SK-N-SH (cell line): ENCODE data around the gene JCHAIN. TPM values are rescaled to one million over a fixed set of nuclear protein-coding genes. Genes with fewer than 3 reads are reported as not detected.
A peak's percentile ranks its signal among the peaks of the same experiment; 100 is the strongest.
"Not testable (repeated sequence)": the region's sequence is repeated elsewhere in the genome, so short reads cannot be mapped to it uniquely, and the experiment has no call there.

Experiments used
- CTCF ChIA-PET: fragments of 300-600, 350-600 bp; formaldehyde crosslinking; extraction: SDS; loops from one replicate; lab custom pipeline; 2021; lab: Yijun Ruan, JAX
- POLR2A ChIA-PET: fragments of 350-600 bp; sonication (Branson Sonifier 250); formaldehyde crosslinking; extraction: SDS; loops from one replicate; lab custom pipeline; 2020; ENCODE audit warnings: antibody characterized with exemption, inconsistent platforms; lab: Yijun Ruan, JAX
- DNase-seq: peaks from one replicate; pipeline ENCODE4 v3.0.0; 2012
- H2AFZ ChIP-seq: fragments of 200-600 bp; sonication (generic); 2 replicates; pipeline ENCODE4 v1.8.1; 2016; ENCODE audit warnings: antibody characterized with exemption, mild to moderate bottlenecking, low read depth
- H3F3A ChIP-seq: fragments of 200-600 bp; sonication (generic); replicated peaks from 2 replicates; pipeline ENCODE3; 2016; ENCODE audit warnings: antibody characterized with exemption, mild to moderate bottlenecking; ENCODE audit not compliant: insufficient read depth
- H3K27ac ChIP-seq, 2 experiments: fragments of 200-500 bp in 1 of 2; fragments of 200-600 bp in 1 of 2; sonication (Bioruptor generic) in 1 of 2; sonication (generic), shearing (Covaris generic) in 1 of 2; 2 replicates each; pipeline versions ENCODE4 v1.5.1 to v1.6.1; 2014 to 2016; ENCODE audit warnings: low read depth in 2 of 2, inconsistent platforms in 1 of 2, low read length in 1 of 2, mild to moderate bottlenecking in 1 of 2, mixed read lengths in 1 of 2
- H3K27me3 ChIP-seq: fragments of 200-600 bp; sonication (generic), shearing (Covaris generic); 2 replicates; pipeline ENCODE4 v1.6.1; 2016; ENCODE audit warnings: mixed run types; ENCODE audit not compliant: insufficient read depth
- H3K36me3 ChIP-seq, 2 experiments: fragments of 200-500 bp in 1 of 2; fragments of 200-600 bp in 1 of 2; sonication (Bioruptor generic) in 1 of 2; sonication (generic) in 1 of 2; replicated peaks in 1 of 2; 2 replicates each; pipeline versions ENCODE3 to v1.5.1; 2014 to 2016; ENCODE audit warnings: low read length in 1 of 2, mild to moderate bottlenecking in 1 of 2; ENCODE audit not compliant: insufficient read depth in 2 of 2, control insufficient read depth in 1 of 2
- H3K4me1 ChIP-seq, 2 experiments: fragments of 200-500 bp in 1 of 2; fragments of 200-600 bp in 1 of 2; sonication (Bioruptor generic) in 1 of 2; sonication (generic), shearing (Covaris generic) in 1 of 2; 2 replicates each; pipeline versions ENCODE4 v1.5.1 to v1.6.1; 2014 to 2016; ENCODE audit warnings: low read depth in 1 of 2, low read length in 1 of 2, mixed run types in 1 of 2; ENCODE audit not compliant: insufficient read depth in 2 of 2, control insufficient read depth in 1 of 2
- H3K4me2 ChIP-seq: fragments of 200-600 bp; sonication (generic), shearing (Covaris generic); 2 replicates; pipeline ENCODE4 v1.6.1; 2017; ENCODE audit warnings: mixed run types
- H3K4me3 ChIP-seq, 2 experiments: fragments of 200-500 bp in 1 of 2; fragments of 200-600 bp in 1 of 2; sonication (Bioruptor generic) in 1 of 2; sonication (generic), shearing (Covaris generic) in 1 of 2; 2 replicates each; pipeline versions ENCODE4 v1.5.1 to v1.8.1; 2014 to 2016; ENCODE audit warnings: low read depth in 2 of 2, inconsistent platforms in 1 of 2, low read length in 1 of 2, mild to moderate bottlenecking in 1 of 2, mixed read lengths in 1 of 2, moderate library complexity in 1 of 2
- H3K79me2 ChIP-seq: fragments of 200-600 bp; sonication (generic); 2 replicates; pipeline ENCODE4 v1.8.1; 2017; ENCODE audit warnings: mild to moderate bottlenecking; ENCODE audit not compliant: insufficient read depth
- H3K9ac ChIP-seq: fragments of 200-600 bp; sonication (generic); 2 replicates; pipeline ENCODE4 v1.6.1; 2017; ENCODE audit warnings: mixed run types
- H3K9me2 ChIP-seq: fragments of 200-600 bp; sonication (generic); 2 replicates; pipeline ENCODE4 v1.6.1; 2017; ENCODE audit warnings: mixed run types
- H3K9me3 ChIP-seq: fragments of 200-600 bp; sonication (generic); 2 replicates; pipeline ENCODE4 v1.6.1; 2017; ENCODE audit warnings: mixed run types, mild to moderate bottlenecking, moderate library complexity
- H4K20me1 ChIP-seq: fragments of 200-600 bp; sonication (generic); 2 replicates; pipeline ENCODE4 v1.6.1; 2017; ENCODE audit warnings: mild to moderate bottlenecking, mixed run types; ENCODE audit not compliant: insufficient read depth
- CHD2 ChIP-seq: fragments of 150-350 bp; IDR thresholded peaks from 2 replicates; pipeline ENCODE4 v1.6.1; 2018; ENCODE audit warnings: low read length; ENCODE audit not compliant: partially characterized antibody
- FOSL2 ChIP-seq: IDR thresholded peaks from 2 replicates; pipeline ENCODE4 v1.4.0; 2012; ENCODE audit warnings: low read depth, mild to moderate bottlenecking, moderate library complexity, borderline replicate concordance
- JUND ChIP-seq: IDR thresholded peaks from 2 replicates; pipeline ENCODE4 v1.4.0; 2012
- POLR2AphosphoS5 ChIP-seq: IDR thresholded peaks from 2 replicates; pipeline ENCODE4 v1.6.1; 2012; ENCODE audit warnings: low read depth, low read length
- RXRA ChIP-seq: IDR thresholded peaks from 2 replicates; pipeline ENCODE4 v1.4.0; 2012; ENCODE audit warnings: low read depth, mild to moderate bottlenecking, borderline replicate concordance
- SMC3 ChIP-seq: IDR thresholded peaks from 2 replicates; pipeline ENCODE4 v1.6.1; 2012; ENCODE audit warnings: low read depth, low read length, improper control_type of control experiment
- TAF1 ChIP-seq: IDR thresholded peaks from 2 replicates; pipeline ENCODE4 v1.6.1; 2012; ENCODE audit warnings: low read depth, mild to moderate bottlenecking, low read length, moderate library complexity, borderline replicate concordance
- TEAD4 ChIP-seq: IDR thresholded peaks from 2 replicates; pipeline ENCODE4 v1.4.0; 2012; ENCODE audit warnings: mild to moderate bottlenecking, borderline replicate concordance; ENCODE audit not compliant: insufficient read depth
- USF1 ChIP-seq: IDR thresholded peaks from 2 replicates; pipeline ENCODE4 v1.4.0; 2012; ENCODE audit warnings: low read depth, borderline replicate concordance
- ZBTB33 ChIP-seq: IDR thresholded peaks from 2 replicates; pipeline ENCODE4 v1.4.0; 2012; ENCODE audit warnings: low read depth, borderline replicate concordance
- WGBS: methylation state at CpG from one replicate; pipeline ENCODE4 v1.1.6; 2017; ENCODE audit warnings: low lambda C conversion rate; 5-methylcytosine and 5-hydroxymethylcytosine counted together
- polyA plus RNA-seq, 3 experiments: library from polyadenylated mRNA; depleted of rRNA; stranded (reverse); fragments of >200 nt; gene quantifications; 2 replicates each; pipeline ENCODE4 v1.2.3, GENCODE V29; 2012

The JCHAIN gene
- polyA plus RNA-seq, 1 of the 3 experiments (the other 2 are of a cell fraction): 1.1 TPM

GRCh38 chr4:70703619-70704214 lies 37.4 kb upstream of the JCHAIN start:
- H2AFZ ChIP-seq: peak overlapping the region; percentile 98
- ChIA-PET POLR2A (interaction anchor here (0.7 to 3.0 kb wide), 5 partner anchors 11 to 289 kb away, joined by 3 to 20 read pairs (median 7); partner anchors contain the start of genes DCK, RUFY3 and UTP3), CTCF (interaction anchor here (1.1 to 4.8 kb wide), 9 partner anchors 9 to 134 kb away, joined by 3 to 48 read pairs (median 5); partner anchors contain the start of gene UTP3)
- peaks cover 4 to 11% of the 10 kb centered on the region in 2 experiments; a peak in 3 of 4 replicates for H3K4me1 ChIP-seq
- H4K20me1 ChIP-seq: no peaks in the 10 kb centered on the region
- H3K9me2 ChIP-seq: no peaks in the 10 kb centered on the region
- 16% methylated on average over 11 of the region's 11 CpGs for whole genome bisulfite sequencing
- peak overlapping the region; percentile 80; the same call in 1 of the 2 replicates for H3K9ac ChIP-seq
- no peaks in the 10 kb centered on the region for H3K9me3 ChIP-seq
- no peaks in the 10 kb centered on the region for H3K36me3 ChIP-seq
- H3K27me3 ChIP-seq: no peaks in the 10 kb centered on the region
- H3F3A ChIP-seq: peaks cover 36% of the 10 kb centered on the region
- no peak for DNase-seq
- H3K27ac ChIP-seq: peak overlapping the region; percentile 87 to 93
- peaks cover 32% of the 10 kb centered on the region for H3K79me2 ChIP-seq
- peak overlapping the region; percentile 71 for H3K4me2 ChIP-seq
- TF ChIP-seq TAF1: no peak
- no peak for TF ChIP-seq CHD2
- TF ChIP-seq USF1: no peak
- TF ChIP-seq ZBTB33: no peak
- TF ChIP-seq, all 33 proteins: peak for 0
- peak overlapping the region; percentile 79 to 80 for H3K4me3 ChIP-seq

- CTCF ChIA-PET: interaction anchor here (0.6 to 4.8 kb wide), 2 partner anchors 11 to 660 kb away, joined by 4 to 48 read pairs; partner anchors contain the start of gene UTP3
- POLR2A ChIA-PET: interaction anchor here (2.6 kb wide), 1 partner anchor 14 kb away, joined by 11 read pairs; the partner anchor contains the start of gene UTP3
Observed at GRCh38 chr4:70702592-70702991, 36.3 kb upstream of the JCHAIN start.

GRCh38 chr4:70701271-70701670 lies 35.0 kb upstream of the JCHAIN start:
- Histone ChIP-seq H3K27ac (no peak overlapping the region), H3F3A (peaks cover 33% of the 10 kb centered on the region), H3K9me2 (no peaks in the 10 kb centered on the region), H3K4me2 (no peak overlapping the region), H3K4me3 (no peak overlapping the region), H3K9ac (no peak overlapping the region), H3K36me3 (no peaks in the 10 kb centered on the region), H3K4me1 (peaks cover 4 to 6% of the 10 kb centered on the region in 2 experiments; a peak in 3 of 4 replicates), H3K27me3 (no peaks in the 10 kb centered on the region), H3K9me3 (no peaks in the 10 kb centered on the region), H2AFZ (peak overlapping the region; percentile 56; the same call in 1 of the 2 replicates), H3K79me2 (peaks cover 8% of the 10 kb centered on the region; the same call in 1 of the 2 replicates), H4K20me1 (no peaks in the 10 kb centered on the region)
- WGBS: 86% methylated on average over 1 of the region's 1 CpG
- POLR2A ChIA-PET: no interaction called here
- DNase-seq: no peak
- CTCF ChIA-PET: interaction anchor here (1.0 to 1.1 kb wide), 2 partner anchors 11 to 12 kb away, joined by 3 read pairs; no protein-coding TSS in a partner anchor
- TF ChIP-seq SMC3 (no peak), RXRA (no peak), JUND (no peak), FOSL2 (no peak), POLR2AphosphoS5 (no peak), TEAD4 (no peak)

More at GRCh38 chr4:70702592-70702991, 36.3 kb upstream of the JCHAIN start:
- H2AFZ ChIP-seq, H3K36me3 ChIP-seq, H3K9me2 ChIP-seq, H3K27ac ChIP-seq, DNase-seq, H3K4me3 ChIP-seq, H3K4me2 ChIP-seq, H4K20me1 ChIP-seq, H3K9me3 ChIP-seq, H3K9ac ChIP-seq, H3K27me3 ChIP-seq: not testable (repeated sequence)
- WGBS: 88% methylated on average over 2 of the region's 2 CpGs
- peaks cover 4 to 11% of the 10 kb centered on the region in 2 experiments; a peak in 3 of 4 replicates for H3K4me1 ChIP-seq
- peaks cover 36% of the 10 kb centered on the region for H3F3A ChIP-seq
- H3K79me2 ChIP-seq: peaks cover 21% of the 10 kb centered on the region
